ENCODE measurements around the gene EEF1AKMT2. TPM values are rescaled to one million over a fixed set of nuclear protein-coding genes. Genes with fewer than 3 reads are reported as not detected.
A peak's percentile ranks its signal among the peaks of the same experiment; 100 is the strongest.

Gene EEF1AKMT2
- total RNA-seq, 2 experiments from 2014 or later: 14.4 to 16.7 TPM

DNA sequence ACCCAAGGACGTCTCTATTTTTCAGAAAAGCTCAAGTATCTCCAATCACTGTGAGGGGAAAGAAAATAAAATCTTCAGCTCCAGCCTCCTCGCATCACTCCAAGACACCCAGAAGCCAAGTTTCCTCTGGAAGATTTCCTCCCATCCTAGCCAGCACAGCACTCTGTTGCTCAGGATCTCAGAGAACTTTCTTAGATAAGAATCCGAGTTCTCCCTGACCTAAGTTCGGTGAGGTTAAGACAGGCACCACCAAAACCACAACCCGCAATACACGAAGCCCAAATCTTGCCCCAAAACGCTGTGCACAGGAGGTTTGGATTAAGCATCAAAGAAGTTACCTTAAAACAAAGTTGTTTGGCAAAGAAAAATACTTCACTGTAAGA lies 51.7 kb downstream of the EEF1AKMT2 start:
- peak overlapping the region; percentile 83 for H3K4me3 ChIP-seq (ENCODE audit: low read length)
- ATAC-seq (ENCODE audit: poor library complexity) (no peak), DNase-seq (peak in 4 of 14 experiments; percentile 38 to 68 (median 58))
- peak overlapping the region; percentile 60 to 65 for H3K27ac ChIP-seq (ENCODE audit: low read depth in 1 of 2, low read length in 2 of 2)
- no peaks in the 10 kb centered on the region for H3K27me3 Mint-ChIP-seq
- H3K9me3 ChIP-seq (ENCODE audit: control insufficient read depth in 1 of 2, insufficient read depth in 1 of 2, low read length in 2 of 2): no peaks in the 10 kb centered on the region
- H3K36me3 Mint-ChIP-seq (ENCODE audit: low read depth): peaks cover 11% of the 10 kb centered on the region
- H3K27ac Mint-ChIP-seq: peak overlapping the region; percentile 88
- TF ChIP-seq, protein P1, sequence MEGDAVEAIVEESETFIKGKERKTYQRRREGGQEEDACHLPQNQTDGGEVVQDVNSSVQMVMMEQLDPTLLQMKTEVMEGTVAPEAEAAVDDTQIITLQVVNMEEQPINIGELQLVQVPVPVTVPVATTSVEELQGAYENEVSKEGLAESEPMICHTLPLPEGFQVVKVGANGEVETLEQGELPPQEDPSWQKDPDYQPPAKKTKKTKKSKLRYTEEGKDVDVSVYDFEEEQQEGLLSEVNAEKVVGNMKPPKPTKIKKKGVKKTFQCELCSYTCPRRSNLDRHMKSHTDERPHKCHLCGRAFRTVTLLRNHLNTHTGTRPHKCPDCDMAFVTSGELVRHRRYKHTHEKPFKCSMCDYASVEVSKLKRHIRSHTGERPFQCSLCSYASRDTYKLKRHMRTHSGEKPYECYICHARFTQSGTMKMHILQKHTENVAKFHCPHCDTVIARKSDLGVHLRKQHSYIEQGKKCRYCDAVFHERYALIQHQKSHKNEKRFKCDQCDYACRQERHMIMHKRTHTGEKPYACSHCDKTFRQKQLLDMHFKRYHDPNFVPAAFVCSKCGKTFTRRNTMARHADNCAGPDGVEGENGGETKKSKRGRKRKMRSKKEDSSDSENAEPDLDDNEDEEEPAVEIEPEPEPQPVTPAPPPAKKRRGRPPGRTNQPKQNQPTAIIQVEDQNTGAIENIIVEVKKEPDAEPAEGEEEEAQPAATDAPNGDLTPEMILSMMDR (IDR thresholded peaks at IDR 0.05): no peak
- no peaks in the 10 kb centered on the region for H3K27me3 ChIP-seq (ENCODE audit: control insufficient read depth in 1 of 2, insufficient read depth in 2 of 2, low read length in 2 of 2)
- no peaks in the 10 kb centered on the region for H3K36me3 ChIP-seq (ENCODE audit: insufficient read depth, low read length)
- H3K4me1 Mint-ChIP-seq (ENCODE audit: low read depth): peaks cover 85% of the 10 kb centered on the region
- intact Hi-C loops (cut with DNase I, micrococcal nuclease): loop anchor here (2.0 to 10.0 kb wide), 8 partner anchors 33 to 745 kb away; partner anchors contain the start of genes EEF1AKMT2 (in 1 of the 2) and OAT (in 1 of the 2)
- peak overlapping the region; percentile 99 for H3K4me3 Mint-ChIP-seq
- peaks cover 83% of the 10 kb centered on the region for H3K4me1 ChIP-seq (ENCODE audit: insufficient read depth, low read length)
- H3K9me3 Mint-ChIP-seq: no peaks in the 10 kb centered on the region
- CTCF ChIA-PET: interaction anchor here (3.2 to 16.7 kb wide), 6 partner anchors 18 to 112 kb away, joined by 14 to 253 read pairs (median 22); no protein-coding TSS in a partner anchor
- POLR2A ChIA-PET: interaction anchor here (0.9 to 4.8 kb wide), 8 partner anchors 11 to 278 kb away, joined by 3 to 66 read pairs (median 10); partner anchors contain the start of gene LHPP

- Histone ChIP-seq H3K36me3 (ENCODE audit: insufficient read depth, low read length) (no peaks in the 10 kb centered on the region), H3K27ac (ENCODE audit: low read depth in 1 of 2, low read length in 2 of 2) (peak overlapping the region; percentile 60 to 65), H3K4me1 (ENCODE audit: insufficient read depth, low read length) (peaks cover 84% of the 10 kb centered on the region), H3K27me3 (ENCODE audit: control insufficient read depth in 1 of 2, insufficient read depth in 2 of 2, low read length in 2 of 2) (no peaks in the 10 kb centered on the region), H3K4me3 (ENCODE audit: low read length) (peak overlapping the region; percentile 83), H3K9me3 (ENCODE audit: control insufficient read depth in 1 of 2, insufficient read depth in 1 of 2, low read length in 2 of 2) (no peaks in the 10 kb centered on the region)
- ChIA-PET CTCF (interaction anchor here (0.7 to 16.7 kb wide), 7 partner anchors 17 to 209 kb away, joined by 3 to 253 read pairs (median 20); no protein-coding TSS in a partner anchor), POLR2A (interaction anchor here (0.9 to 4.8 kb wide), 5 partner anchors 10 to 278 kb away, joined by 3 to 66 read pairs (median 50); partner anchors contain the start of gene LHPP)
- Mint-ChIP-seq H3K4me3 (peak overlapping the region; percentile 99), H3K27ac (peak overlapping the region; percentile 88), H3K27me3 (no peaks in the 10 kb centered on the region), H3K4me1 (ENCODE audit: low read depth) (peaks cover 86% of the 10 kb centered on the region), H3K36me3 (ENCODE audit: low read depth) (peaks cover 11% of the 10 kb centered on the region), H3K9me3 (no peaks in the 10 kb centered on the region)
- intact Hi-C loops (cut with DNase I, micrococcal nuclease): loop anchor here in 1 of 2 experiments (5.0 kb wide), 1 partner anchor 92 kb away; no protein-coding TSS in a partner anchor
- DNase-seq (no peak), ATAC-seq (ENCODE audit: poor library complexity) (no peak)
- TF ChIP-seq, protein P1 (IDR thresholded peaks at IDR 0.05): no peak
Observed at GRCh38 chr10:124739119-124739921, 52.4 kb downstream of the EEF1AKMT2 start.

DNA sequence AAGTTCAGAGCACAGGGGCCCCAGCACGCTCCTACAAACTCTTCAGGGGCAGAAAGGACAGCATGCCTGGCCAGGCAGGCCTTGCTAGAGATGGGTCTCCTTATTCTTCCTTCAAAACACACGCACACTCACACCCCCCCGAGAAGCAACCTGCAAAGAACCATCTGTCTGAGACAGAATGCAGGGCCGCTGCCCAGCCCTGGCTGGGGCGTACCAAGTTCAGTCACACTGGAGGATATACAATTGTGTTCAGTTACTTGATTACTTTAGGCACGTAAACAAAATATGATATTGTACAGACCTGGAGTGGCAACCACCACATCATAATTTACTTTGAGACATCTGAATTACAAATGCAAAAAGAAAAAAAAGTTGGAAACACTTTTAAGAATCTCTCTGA lies 53.2 kb downstream of the EEF1AKMT2 start:
- peaks cover 15% of the 10 kb centered on the region for H3K36me3 Mint-ChIP-seq (ENCODE audit: low read depth)
- peak overlapping the region; percentile 88 for H3K27ac Mint-ChIP-seq
- ChIA-PET POLR2A (interaction anchor here (4.7 to 4.8 kb wide), 2 partner anchors 14 to 20 kb away, joined by 55 to 66 read pairs; no protein-coding TSS in a partner anchor), CTCF (interaction anchor here (16.7 kb wide), 1 partner anchor 17 kb away, joined by 253 read pairs; no protein-coding TSS in a partner anchor)
- H3K4me1 Mint-ChIP-seq (ENCODE audit: low read depth): peaks cover 95% of the 10 kb centered on the region
- TF ChIP-seq, protein P1 (IDR thresholded peaks at IDR 0.05): no peak
- Histone ChIP-seq H3K9me3 (ENCODE audit: control insufficient read depth in 1 of 2, insufficient read depth in 1 of 2, low read length in 2 of 2) (no peaks in the 10 kb centered on the region), H3K4me3 (ENCODE audit: low read length) (no peak overlapping the region), H3K27me3 (ENCODE audit: control insufficient read depth in 1 of 2, insufficient read depth in 2 of 2, low read length in 2 of 2) (no peaks in the 10 kb centered on the region), H3K27ac (ENCODE audit: low read depth in 1 of 2, low read length in 2 of 2) (peak overlapping the region in 1 of 2 donors; percentile 65), H3K36me3 (ENCODE audit: insufficient read depth, low read length) (no peaks in the 10 kb centered on the region), H3K4me1 (ENCODE audit: insufficient read depth, low read length) (peaks cover 93% of the 10 kb centered on the region)
- intact Hi-C loops (cut with DNase I, micrococcal nuclease): loop anchor here in 1 of 2 experiments (5.0 kb wide), 1 partner anchor 91 kb away; no protein-coding TSS in a partner anchor
- peak overlapping the region; percentile 99 for H3K4me3 Mint-ChIP-seq
- no peaks in the 10 kb centered on the region for H3K27me3 Mint-ChIP-seq
- DNase-seq (peak in 1 of 14 experiments; percentile 4), ATAC-seq (ENCODE audit: poor library complexity) (no peak)
- no peaks in the 10 kb centered on the region for H3K9me3 Mint-ChIP-seq
